Activated naive CD4-positive, alpha-beta T cell treated with anti-CD3 and anti-CD28 coated beads, Interleukin-2, amount 10 ng/mL, durations not matched to agents 7 days and 5 days (primary cell): ENCODE data around the gene ISCU.

ENCODE experiments used
- CTCF ChIA-PET: fragments of 350-600 bp; sonication (Branson Sonifier 250); formaldehyde crosslinking; loops from one replicate; lab custom pipeline; 2021; ENCODE audit warnings: antibody characterized with exemption; lab: Charles Lee
- DNase-seq: peaks from one replicate; pipeline ENCODE4 v3.0.0-alpha.2; 2020
- H3K27ac Mint-ChIP-seq: one replicate; pipeline ENCODE4 v1.8.0; 2021; ENCODE audit warnings: mild to moderate bottlenecking, moderate library complexity, mixed read lengths
- H3K27me3 Mint-ChIP-seq: one replicate; pipeline ENCODE4 v1.8.0; 2021; ENCODE audit warnings: mild to moderate bottlenecking, mixed read lengths
- H3K36me3 Mint-ChIP-seq: one replicate; pipeline ENCODE4 v1.8.0; 2021; ENCODE audit warnings: mixed read lengths
- H3K4me1 Mint-ChIP-seq: one replicate; pipeline ENCODE4 v1.8.0; 2021; ENCODE audit warnings: mixed read lengths
- H3K4me3 Mint-ChIP-seq: one replicate; pipeline ENCODE4 v1.8.0; 2021; ENCODE audit warnings: mild to moderate bottlenecking, moderate library complexity, mixed read lengths
- H3K9me3 Mint-ChIP-seq: one replicate; pipeline ENCODE4 v1.8.0; 2021; ENCODE audit warnings: mixed read lengths

Gene ISCU

DNA sequence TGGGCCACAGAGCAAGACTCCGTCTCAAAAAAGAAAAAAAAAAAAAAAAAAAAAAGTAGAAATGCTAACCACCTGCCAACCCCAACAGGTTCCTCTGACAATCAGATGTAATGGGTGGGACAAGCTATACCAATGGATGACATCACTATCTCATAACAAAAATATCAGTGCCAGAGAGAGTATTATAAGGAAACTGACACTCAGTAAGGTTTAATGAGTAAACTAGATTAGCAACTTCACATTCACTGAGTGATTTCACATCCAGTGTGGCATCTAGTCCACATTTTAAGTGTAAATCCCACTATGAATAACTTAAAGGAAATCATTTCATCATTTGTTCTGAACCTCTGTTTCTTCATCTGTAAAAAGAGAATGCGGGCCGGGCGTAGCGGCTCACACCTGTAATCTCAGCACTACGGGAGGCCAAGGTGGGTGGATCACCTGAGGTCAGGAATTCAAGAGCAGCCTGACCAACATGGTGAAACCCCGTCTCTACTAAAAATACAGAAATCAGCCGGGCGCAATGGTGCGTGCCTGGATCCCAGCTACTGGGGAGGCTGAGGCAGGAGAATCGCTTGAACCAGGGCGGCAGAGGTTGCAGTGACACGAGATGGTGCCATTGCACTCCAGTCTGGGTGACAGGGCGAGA, 3.3 kb upstream of the ISCU start:
- Mint-ChIP-seq H3K4me3 (peak overlapping the region; percentile 98), H3K9me3 (no peaks in the 10 kb centered on the region), H3K27ac (peak overlapping the region; percentile 97), H3K27me3 (no peaks in the 10 kb centered on the region), H3K36me3 (peaks cover 29% of the 10 kb centered on the region), H3K4me1 (peaks cover 65% of the 10 kb centered on the region)
- DNase-seq = no peak
- CTCF ChIA-PET = interaction anchor here (15.3 kb wide), 1 partner anchor 60 kb away, joined by 268 read pairs; no protein-coding TSS in a partner anchor

GRCh38 chr12:108559748-108560147, 2.6 kb upstream of the ISCU start:
- Mint-ChIP-seq H3K4me1 (peaks cover 66% of the 10 kb centered on the region), H3K36me3 (peaks cover 28% of the 10 kb centered on the region), H3K9me3 (no peaks in the 10 kb centered on the region), H3K27me3 (no peaks in the 10 kb centered on the region), H3K4me3 (peak overlapping the region; percentile 98), H3K27ac (peak overlapping the region; percentile 97)
- no peak for DNase-seq
- CTCF ChIA-PET = interaction anchor here (1.0 to 15.3 kb wide), 2 partner anchors 11 to 59 kb away, joined by 3 to 268 read pairs; no protein-coding TSS in a partner anchor

- no peaks in the 10 kb centered on the region for H3K9me3 Mint-ChIP-seq
- DNase-seq = no peak
- H3K4me1 Mint-ChIP-seq = peaks cover 65% of the 10 kb centered on the region
- no peaks in the 10 kb centered on the region for H3K27me3 Mint-ChIP-seq
- peak overlapping the region; percentile 97 for H3K27ac Mint-ChIP-seq
- CTCF ChIA-PET = interaction anchor here (1.0 to 15.3 kb wide), 4 partner anchors 12 to 58 kb away, joined by 3 to 268 read pairs (median 3); no protein-coding TSS in a partner anchor
- peak overlapping the region; percentile 98 for H3K4me3 Mint-ChIP-seq
- peaks cover 29% of the 10 kb centered on the region for H3K36me3 Mint-ChIP-seq
Observed at GRCh38 chr12:108560321-108560721, 2.1 kb upstream of the ISCU start.

GRCh38 chr12:108560752-108561719, 1.4 kb upstream of the ISCU start, which contains the start of gene SART3:
Gene SART3 (minus strand): TSS chr12:108561173. CDS start chr12:108561154, 19 bp downstream.
- CTCF ChIA-PET = interaction anchor here (0.9 to 15.3 kb wide), 5 partner anchors 11 to 58 kb away, joined by 3 to 268 read pairs (median 3); no protein-coding TSS in a partner anchor
- Mint-ChIP-seq H3K4me1 (peaks cover 65% of the 10 kb centered on the region), H3K4me3 (peak within 1 kb of the TSS; percentile 98), H3K9me3 (no peaks in the 10 kb centered on the region), H3K36me3 (peaks cover 31% of the 10 kb centered on the region), H3K27me3 (no peaks in the 10 kb centered on the region), H3K27ac (peak within 1 kb of the TSS; percentile 97)
- peak; percentile 87 for DNase-seq

- no peak for DNase-seq
- peaks cover 33% of the 10 kb centered on the region for H3K36me3 Mint-ChIP-seq
- CTCF ChIA-PET = interaction anchor here (0.7 to 15.3 kb wide), 7 partner anchors 9 to 389 kb away, joined by 3 to 268 read pairs (median 4); partner anchors contain the start of gene SELPLG
- H3K9me3 Mint-ChIP-seq = no peaks in the 10 kb centered on the region
- H3K27ac Mint-ChIP-seq = peak overlapping the region; percentile 97
- H3K4me1 Mint-ChIP-seq = peaks cover 64% of the 10 kb centered on the region
- H3K27me3 Mint-ChIP-seq = no peaks in the 10 kb centered on the region
- peak overlapping the region; percentile 98 for H3K4me3 Mint-ChIP-seq
Observed at GRCh38 chr12:108561852-108562347, 496 bp upstream of the ISCU start.

- CTCF ChIA-PET = interaction anchor here (0.9 to 15.3 kb wide), 14 partner anchors 10 to 387 kb away, joined by 3 to 268 read pairs (median 5); partner anchors contain the start of gene SELPLG
- Mint-ChIP-seq H3K9me3 (no peaks in the 10 kb centered on the region), H3K27me3 (no peaks in the 10 kb centered on the region), H3K4me1 (peaks cover 69% of the 10 kb centered on the region), H3K27ac (peak overlapping the region; percentile 97), H3K36me3 (peaks cover 41% of the 10 kb centered on the region), H3K4me3 (peak overlapping the region; percentile 98)
- DNase-seq = peak; percentile 92
Observed at GRCh38 chr12:108563136-108563803, 874 bp downstream of the ISCU start.

- DNase-seq = no peak
- CTCF ChIA-PET = interaction anchor here (0.9 to 15.3 kb wide), 11 partner anchors 9 to 387 kb away, joined by 3 to 268 read pairs (median 5); no protein-coding TSS in a partner anchor
- H3K36me3 Mint-ChIP-seq = peaks cover 44% of the 10 kb centered on the region
- H3K4me1 Mint-ChIP-seq = peaks cover 71% of the 10 kb centered on the region
- H3K27me3 Mint-ChIP-seq = no peaks in the 10 kb centered on the region
- peak overlapping the region; percentile 98 for H3K4me3 Mint-ChIP-seq
- no peaks in the 10 kb centered on the region for H3K9me3 Mint-ChIP-seq
- peak overlapping the region; percentile 97 for H3K27ac Mint-ChIP-seq
Observed at GRCh38 chr12:108563804-108564151, 1.4 kb downstream of the ISCU start.

GRCh38 chr12:108564724-108565123, 2.3 kb downstream of the ISCU start:
- Mint-ChIP-seq H3K36me3 (peaks cover 49% of the 10 kb centered on the region), H3K27me3 (no peaks in the 10 kb centered on the region), H3K4me3 (no peak overlapping the region), H3K9me3 (no peaks in the 10 kb centered on the region), H3K27ac (peak overlapping the region; percentile 15), H3K4me1 (peaks cover 71% of the 10 kb centered on the region)
- CTCF ChIA-PET = interaction anchor here (0.5 to 15.3 kb wide), 9 partner anchors 54 to 529 kb away, joined by 3 to 268 read pairs (median 5); partner anchors contain the start of gene ALKBH2
- DNase-seq = no peak

GRCh38 chr12:108565146-108565545, 2.8 kb downstream of the ISCU start:
- Mint-ChIP-seq H3K27ac (no peak overlapping the region), H3K36me3 (peaks cover 46% of the 10 kb centered on the region), H3K27me3 (no peaks in the 10 kb centered on the region), H3K4me1 (peaks cover 71% of the 10 kb centered on the region), H3K9me3 (no peaks in the 10 kb centered on the region), H3K4me3 (no peak overlapping the region)
- no peak for DNase-seq
- CTCF ChIA-PET = interaction anchor here (1.0 to 15.3 kb wide), 6 partner anchors 54 to 529 kb away, joined by 3 to 268 read pairs (median 8); partner anchors contain the start of gene ALKBH2

- CTCF ChIA-PET = interaction anchor here (0.8 to 15.3 kb wide), 3 partner anchors 53 to 237 kb away, joined by 3 to 268 read pairs (median 17); no protein-coding TSS in a partner anchor
- Mint-ChIP-seq H3K9me3 (no peaks in the 10 kb centered on the region), H3K4me3 (no peak overlapping the region), H3K4me1 (peaks cover 75% of the 10 kb centered on the region), H3K27ac (peak overlapping the region; percentile 33), H3K36me3 (peaks cover 51% of the 10 kb centered on the region), H3K27me3 (no peaks in the 10 kb centered on the region)
- peak; percentile 33 for DNase-seq
Observed at GRCh38 chr12:108565976-108566375, 3.6 kb downstream of the ISCU start.

DNA sequence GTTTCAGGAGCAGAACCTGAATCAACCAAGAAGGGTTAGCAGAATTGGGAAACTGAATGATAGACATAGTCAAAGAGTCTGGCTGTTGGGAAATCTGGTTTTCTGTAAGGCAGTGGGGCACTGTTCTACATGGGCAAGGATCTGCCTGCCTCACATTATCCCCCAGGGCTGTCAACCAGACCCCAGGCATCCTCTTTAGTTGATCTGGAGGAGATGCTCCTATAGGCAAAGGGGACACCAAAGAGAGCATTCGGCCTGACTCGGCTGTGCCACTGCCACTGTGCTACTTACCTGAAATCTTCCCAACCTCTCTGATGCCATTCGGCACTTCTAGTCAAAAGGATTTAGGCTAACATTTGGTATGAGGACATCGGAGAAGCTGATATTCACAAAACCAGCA, 4.1 kb downstream of the ISCU start:
- H3K4me3 Mint-ChIP-seq = no peak overlapping the region
- no peaks in the 10 kb centered on the region for H3K9me3 Mint-ChIP-seq
- CTCF ChIA-PET = interaction anchor here (0.8 to 15.3 kb wide), 3 partner anchors 52 to 237 kb away, joined by 3 to 268 read pairs (median 17); no protein-coding TSS in a partner anchor
- peak overlapping the region; percentile 97 for H3K27ac Mint-ChIP-seq
- no peak for DNase-seq
- no peaks in the 10 kb centered on the region for H3K27me3 Mint-ChIP-seq
- peaks cover 51% of the 10 kb centered on the region for H3K36me3 Mint-ChIP-seq
- H3K4me1 Mint-ChIP-seq = peaks cover 77% of the 10 kb centered on the region

DNA sequence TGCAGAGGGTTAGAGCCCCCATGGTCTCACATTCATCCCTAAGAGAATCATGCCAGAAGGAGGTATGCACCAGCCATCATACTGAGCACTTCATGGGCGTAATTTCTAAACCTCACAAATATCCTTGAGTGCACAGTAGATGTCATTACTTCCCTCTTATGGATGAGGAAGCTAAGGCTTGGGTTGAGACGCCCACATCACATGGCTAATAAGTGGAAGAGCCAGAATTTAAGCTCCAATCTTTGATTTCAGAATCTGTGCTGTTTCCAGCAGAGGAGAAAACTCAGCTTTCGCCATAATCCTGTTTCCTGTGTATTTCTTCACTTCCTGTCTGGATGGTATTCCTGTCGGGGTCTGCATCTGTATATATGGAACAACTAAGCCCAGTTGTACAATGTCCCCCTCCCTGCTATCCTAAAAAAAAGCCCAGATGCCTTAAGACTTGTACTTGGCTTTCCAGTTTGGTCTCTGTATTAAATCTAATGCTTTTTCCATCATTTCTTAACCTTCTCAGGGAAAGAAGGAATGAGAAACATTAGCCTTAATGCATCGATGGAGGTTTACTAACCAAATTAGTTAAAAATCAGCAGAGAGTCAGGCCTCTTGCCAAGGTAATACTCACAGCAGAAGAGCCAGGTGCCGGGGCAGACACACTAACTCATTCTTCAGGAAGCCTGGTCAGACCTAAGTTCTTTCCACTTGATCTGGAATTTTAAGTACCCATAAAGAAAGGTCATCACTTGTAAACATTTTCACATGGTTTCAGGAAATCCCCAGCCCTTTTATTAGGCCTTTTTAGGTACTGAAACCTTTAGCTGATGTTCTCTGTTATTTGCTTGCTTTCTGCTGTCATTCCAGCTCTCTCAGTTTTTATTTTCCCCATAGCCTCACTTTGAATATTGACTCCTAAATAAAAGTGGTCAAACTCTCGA, 5.3 kb downstream of the ISCU start:
- H3K27ac Mint-ChIP-seq = peak overlapping the region; percentile 97

More for the DNA sequence above, 5.3 kb downstream of the ISCU start:
- CTCF ChIA-PET = interaction anchor here (0.6 to 15.3 kb wide), 9 partner anchors 51 to 573 kb away, joined by 3 to 268 read pairs (median 4); no protein-coding TSS in a partner anchor
- Mint-ChIP-seq H3K4me1 (peaks cover 77% of the 10 kb centered on the region), H3K4me3 (peak overlapping the region; percentile 43), H3K27me3 (no peaks in the 10 kb centered on the region), H3K9me3 (no peaks in the 10 kb centered on the region), H3K36me3 (peaks cover 51% of the 10 kb centered on the region)
- DNase-seq = no peak
